ENCODE data around the gene ZNF215.
"Not testable (repeated sequence)": the region's sequence is repeated elsewhere in the genome, so short reads cannot be mapped to it uniquely, and the experiment has no call there.

The ZNF215 gene

DNA sequence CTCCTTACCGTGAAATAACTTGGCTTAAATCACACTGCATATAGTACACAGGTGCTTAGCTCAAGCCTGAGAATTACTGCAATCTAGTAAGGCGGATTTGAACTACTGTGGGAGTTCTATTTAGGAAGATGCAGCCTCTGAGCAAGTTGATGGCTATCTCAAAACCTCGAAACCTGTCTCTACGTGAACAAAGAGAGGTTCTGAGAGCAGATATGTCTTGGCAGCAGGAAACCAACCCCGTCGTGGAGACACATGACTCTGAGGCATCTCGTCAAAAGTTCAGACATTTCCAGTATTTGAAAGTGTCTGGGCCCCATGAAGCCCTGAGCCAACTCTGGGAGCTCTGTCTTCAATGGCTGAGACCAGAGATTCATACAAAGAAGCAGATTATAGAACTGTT is 5.9 kb downstream of the ZNF215 start:
- DNase-seq (ENCODE audit: low read depth in 1 of 2, low spot score in 1 of 2): no peak

GRCh38 chr11:6941970-6942369 is 15.7 kb downstream of the ZNF215 start:
- DNase-seq (ENCODE audit: low read depth in 1 of 2, low spot score in 1 of 2): no peak

GRCh38 chr11:6943131-6943530 is 16.9 kb downstream of the ZNF215 start:
- no peak for DNase-seq (ENCODE audit: low read depth in 1 of 2, low spot score in 1 of 2)

- not testable (repeated sequence) for DNase-seq (ENCODE audit: low read depth in 1 of 2, low spot score in 1 of 2)
These were observed 28.0 kb downstream of the ZNF215 start for GRCh38 chr11:6954248-6954647.

GRCh38 chr11:6962141-6962540 is 35.9 kb downstream of the ZNF215 start:
- DNase-seq (ENCODE audit: low read depth in 1 of 2, low spot score in 1 of 2): no peak

GRCh38 chr11:6962673-6963072 is 36.4 kb downstream of the ZNF215 start:
- DNase-seq (ENCODE audit: low read depth in 1 of 2, low spot score in 1 of 2): no peak

DNA sequence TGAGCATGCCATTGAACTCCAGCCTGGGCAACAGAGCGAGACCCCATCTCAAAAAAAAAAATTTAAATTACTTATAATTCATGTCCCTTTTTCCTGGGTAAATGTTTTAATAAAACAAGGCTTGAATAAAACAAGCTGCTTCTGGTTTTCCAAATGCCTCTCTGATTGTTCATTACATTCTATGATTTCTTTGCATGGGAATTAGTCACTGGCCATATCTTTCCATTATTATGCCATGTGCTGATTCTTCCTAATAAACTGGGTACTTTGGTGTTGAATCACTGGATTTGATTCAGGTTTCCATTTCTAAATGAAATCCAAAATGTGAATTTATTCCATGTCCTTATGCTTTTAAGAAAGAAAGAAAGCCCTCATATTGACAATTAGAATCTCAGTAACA is 42.6 kb downstream of the ZNF215 start:
- DNase-seq (ENCODE audit: low read depth in 1 of 2, low spot score in 1 of 2): no peak

DNA sequence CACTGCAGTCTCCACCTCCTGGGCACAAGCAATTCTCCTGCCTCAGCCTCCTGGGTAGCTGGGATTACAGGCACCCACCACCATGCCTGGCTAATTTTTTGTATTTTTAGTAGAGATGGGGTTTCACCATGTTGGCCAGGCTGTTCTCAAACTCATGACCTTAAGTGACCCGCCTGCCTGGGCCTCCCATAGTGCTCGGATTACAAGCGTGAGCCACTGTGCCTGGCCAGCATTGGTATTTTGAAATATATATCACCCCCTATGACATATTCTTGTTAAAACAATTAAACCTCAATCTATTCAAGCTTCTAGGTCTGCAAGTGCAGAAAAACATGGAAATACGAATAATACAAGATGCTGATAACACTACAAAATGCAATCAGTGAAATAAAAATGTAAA is 43.6 kb downstream of the ZNF215 start:
- not testable (repeated sequence) for DNase-seq (ENCODE audit: low read depth in 1 of 2, low spot score in 1 of 2)

- DNase-seq (ENCODE audit: low read depth in 1 of 2, low spot score in 1 of 2): no peak
These were observed 53.1 kb downstream of the ZNF215 start for GRCh38 chr11:6979365-6979764.

GRCh38 chr11:6986487-6986886 is 60.3 kb downstream of the ZNF215 start:
- no peak for DNase-seq (ENCODE audit: low read depth in 1 of 2, low spot score in 1 of 2)

- DNase-seq (ENCODE audit: low read depth in 1 of 2, low spot score in 1 of 2): no peak
These were observed 62.3 kb downstream of the ZNF215 start for GRCh38 chr11:6988506-6988905.

GRCh38 chr11:6991227-6991626 is 65.0 kb downstream of the ZNF215 start:
- DNase-seq (ENCODE audit: low read depth in 1 of 2, low spot score in 1 of 2): no peak

DNA sequence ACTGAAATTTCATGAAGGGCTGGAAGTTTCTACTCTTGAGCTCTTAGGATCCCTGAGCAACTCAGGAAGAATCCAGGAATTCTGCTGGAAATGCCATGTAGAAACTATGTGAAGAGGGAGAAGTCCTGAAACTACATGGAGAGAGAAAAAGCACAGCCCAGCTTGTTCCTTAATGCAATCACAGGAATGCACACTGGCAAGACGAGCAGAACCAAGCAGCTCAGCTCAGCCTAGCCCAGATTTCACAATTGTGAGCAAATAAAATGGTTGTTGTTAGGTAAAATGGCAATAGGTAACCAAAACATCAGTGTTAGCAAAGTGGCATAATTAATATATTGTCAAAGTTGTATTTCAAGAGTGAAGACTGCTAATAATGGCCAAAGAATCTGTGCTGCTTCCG is 65.8 kb downstream of the ZNF215 start:
- DNase-seq (ENCODE audit: low read depth in 1 of 2, low spot score in 1 of 2): no peak

- DNase-seq (ENCODE audit: low read depth in 1 of 2, low spot score in 1 of 2): no peak
These were observed 66.5 kb downstream of the ZNF215 start for GRCh38 chr11:6992457-6993417.

DNA sequence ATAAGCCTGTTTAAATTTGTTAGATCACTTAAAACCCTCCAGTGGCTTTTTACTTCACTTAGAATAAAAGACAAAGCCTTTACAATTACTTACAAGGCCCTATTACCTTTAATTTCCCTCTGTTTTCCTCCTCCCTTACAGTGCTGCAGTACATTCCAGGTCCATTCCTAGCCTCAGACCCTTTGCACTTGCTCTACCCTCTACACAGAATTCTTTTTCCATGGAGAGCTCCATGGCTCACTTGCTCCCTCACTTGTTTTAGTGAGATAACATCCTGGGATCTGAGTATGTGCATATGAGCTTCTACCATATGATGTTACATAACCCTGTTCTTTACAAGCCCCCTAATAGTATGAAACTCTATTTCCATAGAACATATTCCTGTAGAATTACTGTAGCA is 69.5 kb downstream of the ZNF215 start:
- DNase-seq (ENCODE audit: low read depth in 1 of 2, low spot score in 1 of 2): no peak

DNA sequence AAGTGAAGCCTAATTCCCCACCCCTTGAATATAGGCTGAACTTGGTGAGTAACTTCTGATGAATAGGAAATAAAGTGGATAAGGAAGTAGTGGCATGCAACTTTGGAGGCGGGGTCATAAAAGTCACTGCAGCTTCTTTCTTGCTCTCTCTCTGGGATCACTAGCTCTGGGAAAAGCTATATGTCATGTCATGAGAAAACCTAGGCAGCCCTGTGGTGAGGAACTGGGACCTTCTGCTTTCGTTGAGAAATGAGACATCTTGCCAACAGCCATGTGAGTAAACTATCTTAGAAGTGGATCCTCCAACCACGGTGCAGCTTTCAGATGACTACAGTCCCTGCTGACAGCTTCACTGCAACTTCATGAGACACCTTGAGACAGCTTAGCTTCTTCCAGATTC is 78.3 kb downstream of the ZNF215 start:
- DNase-seq (ENCODE audit: low read depth in 1 of 2, low spot score in 1 of 2): no peak

All from activated T-helper 1 cell treated with anti-CD3 and anti-CD28 coated beads, Interleukin-2, amount 50 U/mL, for 16 hours (primary cell).